Fibroblast of lung (primary cell): ENCODE data around the gene ZBTB16. TPM values are rescaled to one million over a fixed set of nuclear protein-coding genes. Genes with fewer than 3 reads are reported as not detected.

Source experiments
- DNase-seq, 2 donors: peaks; one replicate each; pipeline versions ENCODE4 v3.0.0 to v3.0.0-alpha.2; 2010; ENCODE audit warnings: low read depth in 2 of 2
- H2AFZ ChIP-seq: 2 replicates; pipeline ENCODE4 v1.5.1; 2012; ENCODE audit warnings: low read length, control low read depth, inconsistent platforms
- H3K27ac ChIP-seq: 2 replicates; pipeline ENCODE4 v1.5.1; 2011; ENCODE audit warnings: low read length, control low read depth; ENCODE audit not compliant: insufficient read depth
- H3K27me3 ChIP-seq: 2 replicates; pipeline ENCODE4 v1.5.1; 2011; ENCODE audit warnings: mild to moderate bottlenecking, low read length; ENCODE audit not compliant: control insufficient read depth, insufficient read depth
- H3K36me3 ChIP-seq: 2 replicates; pipeline ENCODE4 v1.5.1; 2011; ENCODE audit warnings: low read length; ENCODE audit not compliant: control insufficient read depth, insufficient read depth
- H3K4me1 ChIP-seq: 2 replicates; pipeline ENCODE4 v1.5.1; 2011; ENCODE audit warnings: low read length; ENCODE audit not compliant: control insufficient read depth, insufficient read depth; ENCODE audit errors: extremely low read depth
- H3K4me2 ChIP-seq: 2 replicates; pipeline ENCODE4 v1.5.1; 2011; ENCODE audit warnings: low read length, control low read depth; ENCODE audit not compliant: insufficient read depth; ENCODE audit errors: extremely low read depth
- H3K4me3 ChIP-seq, 4 experiments: fragments of 200-600 bp in 1 of 4; sonication (generic) in 1 of 4; replicated peaks in 1 of 4; 2 replicates each; pipeline ENCODE4 v1.5.1; 2011 to 2016; ENCODE audit warnings: low read length in 4 of 4, low read depth in 3 of 4, mild to moderate bottlenecking in 3 of 4, control low read depth in 2 of 4, inconsistent platforms in 1 of 4, mixed read lengths in 1 of 4; ENCODE audit not compliant: insufficient read depth in 1 of 4; ENCODE audit errors: control extremely low read depth in 1 of 4
- H3K79me2 ChIP-seq: 2 replicates; pipeline ENCODE4 v1.5.1; 2012; ENCODE audit warnings: mild to moderate bottlenecking, low read length, inconsistent platforms; ENCODE audit not compliant: control insufficient read depth, insufficient read depth
- H3K9ac ChIP-seq: 2 replicates; pipeline ENCODE4 v1.5.1; 2011; ENCODE audit warnings: mild to moderate bottlenecking, low read length, control low read depth; ENCODE audit not compliant: insufficient read depth
- H3K9me3 ChIP-seq: 2 replicates; pipeline ENCODE4 v1.5.1; 2012; ENCODE audit warnings: low read depth, low read length; ENCODE audit not compliant: control insufficient read depth, insufficient read depth
- H4K20me1 ChIP-seq: 2 replicates; pipeline ENCODE4 v1.5.1; 2011; ENCODE audit warnings: low read length; ENCODE audit not compliant: control insufficient read depth, insufficient read depth; ENCODE audit errors: extremely low read depth
- EZH2 ChIP-seq: IDR thresholded peaks from 2 replicates; pipeline ENCODE4 v1.5.1; 2012; ENCODE audit warnings: low read length, control low read depth, mild to moderate bottlenecking; ENCODE audit errors: missing control alignments
- polyA plus RNA-seq, 2 donors: library from polyadenylated mRNA; depleted of rRNA in 1 of 2; stranded (reverse) in 1 of 2; unstranded in 1 of 2; fragments of >200 nt; gene quantifications; 2 replicates each; pipeline ENCODE4 v1.2.1, GENCODE V29; 2011 to 2012; ENCODE audit warnings: missing spikeins in 1 of 2
- total RNA-seq: library from RNA; depleted of rRNA; stranded (reverse); fragments of >200 nt; gene quantifications from 2 replicates; pipeline ENCODE4 v1.2.1, GENCODE V29; 2014
- TF ChIP-seq, protein P1 (sequence below), 2 donors: IDR thresholded peaks in 1 of 2; conservative IDR thresholded peaks in 1 of 2; 1 replicate in 1 of 2; 2 replicates in 1 of 2; pipeline ENCODE4 v1.5.1; 2011 to 2012; ENCODE audit warnings: low read length in 2 of 2, control low read depth in 1 of 2, inconsistent platforms in 1 of 2, low read depth in 1 of 2, mild to moderate bottlenecking in 1 of 2

ZBTB16 gene
- total and polyA plus RNA-seq, 2 donors (not counting 1 experiment from before 2014, with no cell fraction given), result not detected

DNA sequence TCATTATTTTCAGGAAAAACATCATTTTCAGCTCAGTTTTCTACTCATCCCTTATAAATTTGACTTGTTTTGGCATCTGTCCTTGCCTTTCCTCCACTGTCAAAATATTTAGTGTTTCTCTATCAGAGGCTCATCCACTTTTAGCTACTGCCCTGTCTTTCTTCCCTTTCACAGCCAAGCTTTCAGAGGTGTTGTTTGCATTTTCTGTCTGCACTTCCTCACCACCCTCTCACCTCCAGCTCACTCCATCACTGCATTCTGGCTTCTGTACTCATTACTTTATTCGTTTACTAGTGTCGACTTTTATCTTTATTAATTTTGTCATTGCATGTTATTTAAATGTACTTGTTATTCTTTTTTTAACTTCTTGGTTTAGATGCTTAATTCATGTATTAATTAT is 210.0 kb downstream of the ZBTB16 start:
- Histone ChIP-seq H3K79me2 (no peaks in the 10 kb centered on the region), H3K9ac (no peak overlapping the region), H4K20me1 (no peaks in the 10 kb centered on the region), H3K4me2 (no peak overlapping the region), H3K4me1 (no peaks in the 10 kb centered on the region), H3K36me3 (no peaks in the 10 kb centered on the region), H3K4me3 (no peak overlapping the region), H2AFZ (no peak overlapping the region), H3K27ac (no peak overlapping the region), H3K9me3 (no peaks in the 10 kb centered on the region), H3K27me3 (peaks cover 19% of the 10 kb centered on the region)
- DNase-seq, result no peak
- TF ChIP-seq, protein P1, sequence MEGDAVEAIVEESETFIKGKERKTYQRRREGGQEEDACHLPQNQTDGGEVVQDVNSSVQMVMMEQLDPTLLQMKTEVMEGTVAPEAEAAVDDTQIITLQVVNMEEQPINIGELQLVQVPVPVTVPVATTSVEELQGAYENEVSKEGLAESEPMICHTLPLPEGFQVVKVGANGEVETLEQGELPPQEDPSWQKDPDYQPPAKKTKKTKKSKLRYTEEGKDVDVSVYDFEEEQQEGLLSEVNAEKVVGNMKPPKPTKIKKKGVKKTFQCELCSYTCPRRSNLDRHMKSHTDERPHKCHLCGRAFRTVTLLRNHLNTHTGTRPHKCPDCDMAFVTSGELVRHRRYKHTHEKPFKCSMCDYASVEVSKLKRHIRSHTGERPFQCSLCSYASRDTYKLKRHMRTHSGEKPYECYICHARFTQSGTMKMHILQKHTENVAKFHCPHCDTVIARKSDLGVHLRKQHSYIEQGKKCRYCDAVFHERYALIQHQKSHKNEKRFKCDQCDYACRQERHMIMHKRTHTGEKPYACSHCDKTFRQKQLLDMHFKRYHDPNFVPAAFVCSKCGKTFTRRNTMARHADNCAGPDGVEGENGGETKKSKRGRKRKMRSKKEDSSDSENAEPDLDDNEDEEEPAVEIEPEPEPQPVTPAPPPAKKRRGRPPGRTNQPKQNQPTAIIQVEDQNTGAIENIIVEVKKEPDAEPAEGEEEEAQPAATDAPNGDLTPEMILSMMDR (conservative IDR thresholded peaks at IDR 0.05 in 1 of 2, IDR thresholded peaks at IDR 0.05 in 1 of 2; ENCODE audit: low read depth in 1 of 2, low read length in 2 of 2), result no peak
- no peak for TF ChIP-seq EZH2

DNA sequence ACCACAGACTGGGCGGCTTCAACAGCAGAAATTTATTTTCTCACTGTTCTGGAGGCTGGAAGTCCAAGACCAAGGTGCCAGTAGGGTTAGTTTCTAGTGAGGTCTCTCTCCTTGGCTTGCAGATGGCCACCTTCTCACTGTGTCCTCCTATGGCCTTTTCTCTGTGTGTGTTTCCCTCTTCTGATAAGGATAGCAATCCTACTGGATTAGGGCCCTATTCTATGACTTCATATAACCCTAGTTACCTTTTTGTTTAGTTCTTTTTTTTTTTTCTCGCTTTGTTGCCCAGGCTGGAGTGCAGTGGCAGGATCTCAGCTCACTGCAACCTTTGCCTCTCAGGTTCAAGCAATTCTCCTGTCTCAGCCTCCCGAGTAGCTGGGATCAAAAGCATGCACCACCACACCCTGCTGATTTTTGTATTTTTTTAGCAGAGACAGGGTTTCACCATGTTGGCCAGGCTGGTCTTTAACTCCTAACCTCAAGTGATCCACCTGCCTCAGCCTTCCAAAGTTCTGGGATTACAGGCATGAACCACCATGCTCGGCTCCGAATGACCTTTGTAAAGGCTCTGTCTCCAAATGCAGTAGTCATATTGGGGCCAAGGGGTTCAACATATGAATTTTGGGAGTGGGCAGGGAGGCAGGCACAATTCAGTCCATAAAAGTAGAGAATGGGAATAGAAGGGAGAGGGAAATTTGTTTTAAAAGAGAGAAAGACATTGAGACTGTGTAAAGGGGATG is 211.2 kb downstream of the ZBTB16 start:
- H3K4me1 ChIP-seq, result no peaks in the 10 kb centered on the region

DNA sequence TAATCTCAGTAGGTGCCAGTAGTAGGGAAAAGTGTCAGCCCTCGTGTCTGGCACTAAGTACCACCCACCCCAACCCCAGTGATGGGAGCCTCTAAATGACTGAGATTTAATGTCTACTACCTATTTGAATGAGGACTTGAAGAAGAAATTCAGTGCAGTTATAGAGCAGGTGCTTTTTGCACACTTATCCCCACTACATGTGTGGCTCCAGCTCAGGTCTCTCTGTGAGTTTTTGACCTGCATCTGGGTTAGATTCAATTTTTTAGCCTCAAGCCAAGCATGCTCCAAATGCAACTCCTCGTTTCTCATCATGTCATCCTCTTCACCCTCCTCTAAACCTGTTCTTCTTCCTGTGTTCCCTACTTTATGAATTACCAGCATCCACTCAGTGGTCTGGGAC is 211.8 kb downstream of the ZBTB16 start:
- Histone ChIP-seq H4K20me1 (no peaks in the 10 kb centered on the region), H3K9ac (no peak overlapping the region), H3K4me1 (no peaks in the 10 kb centered on the region), H3K27me3 (peaks cover 18% of the 10 kb centered on the region), H2AFZ (no peak overlapping the region), H3K27ac (no peak overlapping the region), H3K4me2 (no peak overlapping the region), H3K79me2 (no peaks in the 10 kb centered on the region), H3K36me3 (no peaks in the 10 kb centered on the region), H3K9me3 (no peaks in the 10 kb centered on the region), H3K4me3 (no peak overlapping the region)
- DNase-seq, result no peak
- TF ChIP-seq, protein P1 (conservative IDR thresholded peaks at IDR 0.05 in 1 of 2, IDR thresholded peaks at IDR 0.05 in 1 of 2; ENCODE audit: low read depth in 1 of 2, low read length in 2 of 2), result no peak
- TF ChIP-seq EZH2, result no peak

More for the DNA sequence above, 211.2 kb downstream of the ZBTB16 start:
- no peak overlapping the region for H2AFZ ChIP-seq
- no peak overlapping the region for H3K27ac ChIP-seq
- no peak for DNase-seq
- H3K36me3 ChIP-seq, result no peaks in the 10 kb centered on the region
- H3K79me2 ChIP-seq, result no peaks in the 10 kb centered on the region
- H3K9me3 ChIP-seq, result no peaks in the 10 kb centered on the region
- H3K4me2 ChIP-seq, result no peak overlapping the region
- H4K20me1 ChIP-seq, result no peaks in the 10 kb centered on the region
- peaks cover 18% of the 10 kb centered on the region for H3K27me3 ChIP-seq
- no peak overlapping the region for H3K4me3 ChIP-seq
- no peak for TF ChIP-seq EZH2
- TF ChIP-seq, protein P1 (conservative IDR thresholded peaks at IDR 0.05 in 1 of 2, IDR thresholded peaks at IDR 0.05 in 1 of 2; ENCODE audit: low read depth in 1 of 2, low read length in 2 of 2), result no peak
- no peak overlapping the region for H3K9ac ChIP-seq
